NCI-H1092 treated with DMSO at 0.1 percent for 48 hours (cell line): ENCODE results near the gene CDK5.
"Not testable (repeated sequence)": the region's sequence is repeated elsewhere in the genome, so short reads cannot be mapped to it uniquely, and the experiment has no call there.

Experiments
- DNase-seq: peaks from one replicate; lab custom pipeline; 2025; lab: John Stamatoyannopoulos, UW

The CDK5 gene

GRCh38 chr7:151056666-151057505, 811 bp downstream of the CDK5 start:
- DNase-seq: no peak

- no peak for DNase-seq
Observed at GRCh38 chr7:151056283-151056665, 1.4 kb downstream of the CDK5 start.

DNA sequence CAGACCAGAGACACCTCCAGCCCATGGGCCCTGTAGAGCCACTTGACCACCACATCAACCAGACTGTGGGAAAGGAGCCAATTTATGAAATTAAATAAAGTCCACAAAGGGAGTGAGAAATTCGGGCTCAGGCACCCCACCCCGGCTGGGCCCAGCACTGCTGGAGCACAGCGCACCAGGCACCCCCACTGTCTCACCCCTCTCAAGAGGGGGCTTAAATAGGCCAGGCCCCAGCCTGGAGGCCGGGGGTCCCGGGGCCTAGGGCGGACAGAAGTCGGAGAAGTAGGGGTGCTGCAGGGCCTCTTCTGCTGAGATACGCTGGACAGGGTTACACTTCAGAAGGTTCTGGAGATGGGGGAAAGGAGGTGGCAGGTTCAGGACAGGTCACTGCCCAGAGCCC, 3.9 kb downstream of the CDK5 start:
- no peak for DNase-seq

GRCh38 chr7:151053096-151053495, 4.6 kb downstream of the CDK5 start:
- DNase-seq: no peak

DNA sequence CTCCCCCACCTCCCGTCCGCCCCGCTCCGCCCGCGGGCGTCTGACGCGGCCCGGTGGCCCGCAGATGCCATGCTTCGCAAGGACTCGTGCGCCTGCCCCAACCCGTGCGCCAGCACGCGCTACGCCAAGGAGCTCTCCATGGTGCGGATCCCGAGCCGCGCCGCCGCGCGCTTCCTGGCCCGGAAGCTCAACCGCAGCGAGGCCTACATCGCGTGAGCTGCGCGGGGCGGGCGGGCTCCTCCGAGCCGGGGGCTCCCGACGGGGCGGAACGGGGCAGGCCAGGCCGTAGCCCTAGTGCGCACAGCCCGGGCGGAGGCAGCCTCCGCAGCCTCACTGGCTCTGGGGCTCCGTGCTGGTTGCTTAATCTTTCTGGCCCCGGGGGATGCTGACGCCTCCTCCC, 6.6 kb downstream of the CDK5 start:
- DNase-seq: no peak

GRCh38 chr7:151048911-151049463, 8.7 kb downstream of the CDK5 start:
- DNase-seq: no peak

GRCh38 chr7:151047976-151048815, 9.5 kb downstream of the CDK5 start, which contains the start of gene ASIC3:
Gene ASIC3 (plus strand): TSS chr7:151048531. CDS start chr7:151048886, 355 bp downstream.
- peak; percentile 11 for DNase-seq

GRCh38 chr7:151046603-151047573, 10.8 kb downstream of the CDK5 start:
- peak; percentile 9 for DNase-seq

DNA sequence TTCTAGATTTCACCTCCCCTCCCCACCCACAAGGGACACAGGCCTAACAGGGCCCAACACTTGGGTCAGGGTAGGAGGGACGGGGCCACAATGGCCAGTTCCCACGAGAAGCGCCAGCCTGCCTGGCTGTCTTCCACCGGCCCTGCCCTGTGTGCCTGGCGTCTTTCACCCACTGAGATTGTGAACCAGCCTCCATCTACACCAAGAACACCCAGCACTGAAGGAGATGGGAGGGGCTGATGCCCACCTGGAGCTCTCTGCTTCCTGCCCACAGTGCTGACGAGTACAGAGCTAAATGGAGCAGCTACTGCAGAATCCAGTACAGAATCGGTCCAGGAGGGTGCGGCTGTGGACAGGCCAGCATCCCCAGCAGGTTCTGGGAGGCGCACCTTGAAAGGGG, 11.7 kb downstream of the CDK5 start:
- no peak for DNase-seq

DNA sequence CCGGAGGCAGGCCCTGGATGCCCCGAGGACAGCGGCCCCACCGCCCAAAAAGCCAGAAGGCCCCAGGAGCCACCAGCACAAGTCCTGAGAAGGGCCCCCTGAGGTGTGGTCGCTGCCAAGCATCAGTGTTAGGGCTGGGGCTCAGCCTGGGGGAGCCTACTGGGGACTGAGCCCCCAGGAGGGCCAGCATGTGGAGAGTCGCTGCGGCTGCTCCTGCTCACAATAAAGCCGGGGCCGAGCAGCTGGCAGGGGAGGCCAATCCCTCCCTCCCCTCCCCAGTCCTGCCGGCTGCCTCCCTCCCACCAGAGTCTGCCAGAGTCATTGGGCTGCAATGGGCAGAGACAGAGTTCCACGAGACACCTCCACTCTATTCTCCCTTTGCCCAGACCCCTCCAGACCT, 12.4 kb downstream of the CDK5 start:
- DNase-seq: no peak

GRCh38 chr7:151043959-151044358, 13.7 kb downstream of the CDK5 start:
- DNase-seq: no peak

DNA sequence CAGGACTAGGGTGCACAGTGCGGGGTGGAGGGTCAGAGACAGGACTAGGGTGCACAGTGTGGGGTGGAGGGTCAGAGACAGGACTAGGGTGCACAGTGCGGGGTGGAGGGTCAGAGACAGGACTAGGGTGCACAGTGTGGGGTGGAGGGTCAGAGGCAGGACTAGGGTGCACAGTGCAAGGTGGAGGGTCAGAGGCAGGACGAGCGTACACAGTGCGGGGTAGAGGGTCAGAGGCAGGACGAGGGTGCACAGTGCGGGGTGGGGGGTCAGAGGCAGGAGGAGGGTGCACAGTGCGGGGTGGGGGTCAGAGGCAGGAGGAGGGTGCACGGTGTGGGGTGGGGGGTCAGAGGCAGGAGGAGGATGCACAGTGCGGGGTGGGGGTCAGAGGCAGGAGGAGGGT, 14.2 kb downstream of the CDK5 start:
- not testable (repeated sequence) for DNase-seq

DNA sequence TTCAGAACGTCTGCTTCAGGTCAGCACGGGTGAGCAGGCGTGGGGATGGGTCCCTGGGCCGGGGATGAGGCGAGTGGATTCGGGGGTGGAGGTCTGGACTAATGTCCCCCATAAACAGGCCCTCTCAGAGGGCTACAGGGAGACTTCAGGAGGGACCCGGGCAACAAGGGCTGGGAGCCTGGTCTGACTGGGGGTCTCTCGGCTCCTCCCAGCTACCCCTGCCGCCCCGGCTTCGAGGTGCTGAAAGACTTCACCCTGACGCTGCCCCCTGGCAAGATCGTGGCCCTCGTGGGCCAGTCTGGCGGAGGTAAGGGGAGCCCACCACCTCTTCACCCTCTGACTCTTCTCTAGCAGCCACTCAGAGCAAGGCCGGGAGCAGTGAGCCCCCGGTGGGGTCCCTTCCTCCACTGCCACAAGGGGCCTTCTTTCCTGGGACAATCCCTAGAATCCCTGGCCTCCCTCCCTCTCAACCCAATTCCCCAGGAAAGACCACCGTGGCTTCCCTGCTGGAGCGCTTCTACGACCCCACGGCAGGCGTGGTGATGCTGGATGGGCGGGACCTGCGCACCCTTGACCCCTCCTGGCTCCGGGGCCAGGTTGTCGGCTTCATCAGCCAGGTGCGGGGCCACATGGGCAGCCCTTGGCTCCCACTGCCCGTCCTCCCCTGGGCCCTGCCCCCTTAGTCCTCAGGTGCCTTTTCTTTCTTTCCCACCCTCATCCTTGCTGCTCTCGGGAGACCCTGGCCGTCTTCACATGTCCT, 16.9 kb downstream of the CDK5 start:
- no peak for DNase-seq

- no peak for DNase-seq
Observed at GRCh38 chr7:151039850-151040548, 17.7 kb downstream of the CDK5 start.

DNA sequence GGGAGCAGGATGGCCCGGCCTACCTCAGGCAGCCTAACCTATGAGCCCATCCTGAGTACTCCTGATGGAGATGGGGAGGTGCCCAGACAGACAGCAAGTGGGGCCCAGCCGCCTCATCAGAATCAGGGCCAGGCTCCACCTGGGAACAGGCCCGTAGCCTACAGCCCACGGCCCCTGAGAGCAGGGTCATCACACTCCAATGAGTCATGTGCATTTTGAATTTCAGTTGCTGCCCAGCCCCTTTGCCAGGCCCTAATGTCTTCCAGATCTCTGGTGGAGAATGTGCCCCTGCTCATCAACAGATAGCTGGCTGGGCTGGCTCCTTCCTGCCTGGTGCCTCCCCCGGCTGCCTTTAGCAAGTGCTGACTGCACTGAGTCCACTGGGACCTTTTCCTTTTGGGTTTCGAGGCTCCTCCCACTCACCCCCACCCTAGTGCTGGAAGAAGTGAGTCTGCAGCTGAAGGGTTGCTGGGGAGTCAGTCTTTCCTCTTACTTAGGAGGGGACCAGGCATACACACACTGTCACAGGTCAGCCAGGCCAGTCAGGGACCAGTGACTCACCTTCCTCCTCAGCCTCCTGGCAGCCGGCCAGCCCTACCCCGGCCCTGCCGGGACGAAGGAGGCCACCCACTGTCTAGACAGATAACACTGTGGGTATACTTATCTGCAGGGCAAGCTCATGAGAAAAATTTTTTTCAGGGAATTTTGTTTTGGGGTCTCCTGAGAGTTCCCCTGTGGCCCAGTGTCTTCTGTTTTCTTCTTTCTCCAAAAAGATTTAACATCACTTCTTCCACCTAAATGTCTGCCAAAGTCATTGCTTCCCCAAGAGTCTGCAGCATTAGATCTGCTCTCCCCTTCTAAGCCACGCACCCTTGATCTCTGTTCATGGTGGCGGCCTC, 18.5 kb downstream of the CDK5 start:
- DNase-seq: no peak

GRCh38 chr7:151035902-151036301, 21.8 kb downstream of the CDK5 start:
- DNase-seq: no peak

GRCh38 chr7:151035026-151035717, 22.5 kb downstream of the CDK5 start:
- DNase-seq: no peak

GRCh38 chr7:151034312-151035025, 23.2 kb downstream of the CDK5 start:
- no peak for DNase-seq
